NCI-H69 (cell line): ENCODE measurements around the gene TLE3.

Experiments used
- DNase-seq: peaks from one replicate; lab custom pipeline; 2025; lab: John Stamatoyannopoulos, UW

Gene TLE3

GRCh38 chr15:70048198-70048565 is 49.5 kb downstream of the TLE3 start:
- no peak for DNase-seq

GRCh38 chr15:70047386-70048197 is 50.1 kb downstream of the TLE3 start:
- no peak for DNase-seq

GRCh38 chr15:70046679-70047369 is 50.9 kb downstream of the TLE3 start:
- no peak for DNase-seq

- DNase-seq: no peak
These were observed 52.7 kb downstream of the TLE3 start for GRCh38 chr15:70045045-70045444.

- no peak for DNase-seq
These were observed 53.5 kb downstream of the TLE3 start for GRCh38 chr15:70044168-70044567.

- DNase-seq: no peak
These were observed 54.1 kb downstream of the TLE3 start for GRCh38 chr15:70043590-70043989.

- no peak for DNase-seq
These were observed 55.0 kb downstream of the TLE3 start for GRCh38 chr15:70042553-70043214.

GRCh38 chr15:70039917-70040316 is 57.8 kb downstream of the TLE3 start:
- DNase-seq: no peak

- DNase-seq: no peak
These were observed 58.9 kb downstream of the TLE3 start for GRCh38 chr15:70038730-70039392.

- DNase-seq: no peak
These were observed 60.5 kb downstream of the TLE3 start for GRCh38 chr15:70037292-70037640.

- DNase-seq: peak; percentile 94
These were observed 61.0 kb downstream of the TLE3 start for GRCh38 chr15:70036585-70037291.

- no peak for DNase-seq
These were observed 62.0 kb downstream of the TLE3 start for GRCh38 chr15:70035719-70036077.

GRCh38 chr15:70035051-70035718 is 62.5 kb downstream of the TLE3 start:
- DNase-seq: no peak

- peak; percentile 15 for DNase-seq
These were observed 63.1 kb downstream of the TLE3 start for GRCh38 chr15:70034596-70034995.

GRCh38 chr15:70034141-70034540 is 63.6 kb downstream of the TLE3 start:
- DNase-seq: no peak

GRCh38 chr15:70033529-70034140 is 64.1 kb downstream of the TLE3 start:
- DNase-seq: peak; percentile 95

- peak; percentile 62 for DNase-seq
These were observed 64.6 kb downstream of the TLE3 start for GRCh38 chr15:70033109-70033508.

- DNase-seq: no peak
These were observed 65.2 kb downstream of the TLE3 start for GRCh38 chr15:70032509-70032908.

- DNase-seq: peak; percentile 10
These were observed 66.0 kb downstream of the TLE3 start for GRCh38 chr15:70031713-70032112.

GRCh38 chr15:70031261-70031660 is 66.5 kb downstream of the TLE3 start:
- DNase-seq: no peak

- no peak for DNase-seq
These were observed 66.9 kb downstream of the TLE3 start for GRCh38 chr15:70030851-70031250.
